ENCODE measurements around the gene NFATC2.

The NFATC2 gene

GRCh38 chr20:51456511-51457509, 85.7 kb downstream of the NFATC2 start (continued):
- no peak for TF ChIP-seq ZNF555 (tag by site-specific recombination; conservative IDR thresholded peaks at IDR 0.05)
- no peak for TF ChIP-seq ZNF292 (tag by site-specific recombination; IDR thresholded peaks at IDR 0.05; ENCODE audit: borderline replicate concordance, low read depth)
- TF ChIP-seq ZNF600 (tag by site-specific recombination; IDR thresholded peaks at IDR 0.05) = peak; percentile 78
- peak; percentile 67; the same call in 1 of the 2 replicates for TF ChIP-seq ZBTB48 (tag by site-specific recombination; IDR thresholded peaks at IDR 0.05)
- no peak for TF ChIP-seq ZSCAN16 (tag by site-specific recombination; IDR thresholded peaks at IDR 0.05)
- TF ChIP-seq ZBTB17 (tag by site-specific recombination; IDR thresholded peaks at IDR 0.05) = peak; percentile 81
- no peak for TF ChIP-seq ZNF16 (tag by site-specific recombination; IDR thresholded peaks at IDR 0.05; ENCODE audit: low read depth)
- TF ChIP-seq ZNF521 (tag by site-specific recombination; IDR thresholded peaks at IDR 0.05) = no peak
- peak; percentile 23; the same call in 1 of the 2 replicates for TF ChIP-seq ZNF398 (tag by site-specific recombination; IDR thresholded peaks at IDR 0.05)
- no peak; the same call in 1 of the 2 replicates for TF ChIP-seq ZFP37 (tag by site-specific recombination; IDR thresholded peaks at IDR 0.05)
- TF ChIP-seq FEZF1 (tag by site-specific recombination; IDR thresholded peaks at IDR 0.05) = no peak; the same call in 1 of the 2 replicates
- TF ChIP-seq ZNF791 (tag by site-specific recombination; IDR thresholded peaks at IDR 0.05) = no peak
- TF ChIP-seq MYNN (tag by site-specific recombination; IDR thresholded peaks at IDR 0.05; ENCODE audit: borderline replicate concordance) = no peak
- peak; percentile 98 for TF ChIP-seq GLIS1 (tag by site-specific recombination; IDR thresholded peaks at IDR 0.05)
- TF ChIP-seq ZNF776 (tag by site-specific recombination; IDR thresholded peaks at IDR 0.05; ENCODE audit: borderline replicate concordance) = no peak
- TF ChIP-seq, protein P1, sequence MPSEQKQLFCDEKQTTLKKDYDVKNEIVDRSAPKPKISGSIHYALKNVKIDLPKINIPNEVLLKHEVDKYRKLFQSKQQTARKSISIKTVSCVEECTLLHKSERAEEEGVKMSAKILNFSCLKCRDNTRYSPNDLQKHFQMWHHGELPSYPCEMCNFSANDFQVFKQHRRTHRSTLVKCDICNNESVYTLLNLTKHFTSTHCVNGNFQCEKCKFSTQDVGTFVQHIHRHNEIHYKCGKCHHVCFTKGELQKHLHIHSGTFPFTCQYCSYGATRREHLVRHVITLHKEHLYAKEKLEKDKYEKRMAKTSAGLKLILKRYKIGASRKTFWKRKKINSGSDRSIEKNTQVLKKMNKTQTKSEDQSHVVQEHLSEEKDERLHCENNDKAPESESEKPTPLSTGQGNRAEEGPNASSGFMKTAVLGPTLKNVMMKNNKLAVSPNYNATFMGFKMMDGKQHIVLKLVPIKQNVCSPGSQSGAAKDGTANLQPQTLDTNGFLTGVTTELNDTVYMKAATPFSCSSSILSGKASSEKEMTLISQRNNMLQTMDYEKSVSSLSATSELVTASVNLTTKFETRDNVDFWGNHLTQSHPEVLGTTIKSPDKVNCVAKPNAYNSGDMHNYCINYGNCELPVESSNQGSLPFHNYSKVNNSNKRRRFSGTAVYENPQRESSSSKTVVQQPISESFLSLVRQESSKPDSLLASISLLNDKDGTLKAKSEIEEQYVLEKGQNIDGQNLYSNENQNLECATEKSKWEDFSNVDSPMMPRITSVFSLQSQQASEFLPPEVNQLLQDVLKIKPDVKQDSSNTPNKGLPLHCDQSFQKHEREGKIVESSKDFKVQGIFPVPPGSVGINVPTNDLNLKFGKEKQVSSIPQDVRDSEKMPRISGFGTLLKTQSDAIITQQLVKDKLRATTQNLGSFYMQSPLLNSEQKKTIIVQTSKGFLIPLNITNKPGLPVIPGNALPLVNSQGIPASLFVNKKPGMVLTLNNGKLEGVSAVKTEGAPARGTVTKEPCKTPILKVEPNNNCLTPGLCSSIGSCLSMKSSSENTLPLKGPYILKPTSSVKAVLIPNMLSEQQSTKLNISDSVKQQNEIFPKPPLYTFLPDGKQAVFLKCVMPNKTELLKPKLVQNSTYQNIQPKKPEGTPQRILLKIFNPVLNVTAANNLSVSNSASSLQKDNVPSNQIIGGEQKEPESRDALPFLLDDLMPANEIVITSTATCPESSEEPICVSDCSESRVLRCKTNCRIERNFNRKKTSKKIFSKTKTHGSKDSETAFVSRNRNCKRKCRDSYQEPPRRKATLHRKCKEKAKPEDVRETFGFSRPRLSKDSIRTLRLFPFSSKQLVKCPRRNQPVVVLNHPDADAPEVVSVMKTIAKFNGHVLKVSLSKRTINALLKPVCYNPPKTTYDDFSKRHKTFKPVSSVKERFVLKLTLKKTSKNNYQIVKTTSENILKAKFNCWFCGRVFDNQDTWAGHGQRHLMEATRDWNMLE (tag by site-specific recombination; conservative IDR thresholded peaks at IDR 0.05; ENCODE audit: low read depth) = no peak
- no peak for TF ChIP-seq ZNF175 (tag by site-specific recombination; IDR thresholded peaks at IDR 0.05)
- TF ChIP-seq ZBTB6 (tag by site-specific recombination; IDR thresholded peaks at IDR 0.05) = no peak
- TF ChIP-seq ZNF146 (tag by site-specific recombination; IDR thresholded peaks at IDR 0.05) = no peak
- TF ChIP-seq ZNF433 (tag by site-specific recombination; IDR thresholded peaks at IDR 0.05; ENCODE audit: low read depth) = no peak
- no peak for TF ChIP-seq ZNF558 (tag by site-specific recombination; IDR thresholded peaks at IDR 0.05)
- no peak for TF ChIP-seq IKZF3 (tag by site-specific recombination; IDR thresholded peaks at IDR 0.05)
- peak; percentile 66; the same call in 1 of the 2 replicates for TF ChIP-seq ZBTB20 (tag by site-specific recombination; IDR thresholded peaks at IDR 0.05)
- TF ChIP-seq GLIS2 (tag by site-specific recombination; IDR thresholded peaks at IDR 0.05) = peak; percentile 95
- no peak for TF ChIP-seq ZNF37A (tag by site-specific recombination; IDR thresholded peaks at IDR 0.05)
- no peak for TF ChIP-seq ZNF140 (tag by site-specific recombination; IDR thresholded peaks at IDR 0.05)
- TF ChIP-seq KLF16 (tag by site-specific recombination; IDR thresholded peaks at IDR 0.05) = peak; percentile 90
- no peak for TF ChIP-seq PRDM1 (tag by site-specific recombination; IDR thresholded peaks at IDR 0.05)
- TF ChIP-seq ZNF132 (tag by site-specific recombination; IDR thresholded peaks at IDR 0.05; ENCODE audit: borderline replicate concordance) = no peak
- TF ChIP-seq, protein P2, sequence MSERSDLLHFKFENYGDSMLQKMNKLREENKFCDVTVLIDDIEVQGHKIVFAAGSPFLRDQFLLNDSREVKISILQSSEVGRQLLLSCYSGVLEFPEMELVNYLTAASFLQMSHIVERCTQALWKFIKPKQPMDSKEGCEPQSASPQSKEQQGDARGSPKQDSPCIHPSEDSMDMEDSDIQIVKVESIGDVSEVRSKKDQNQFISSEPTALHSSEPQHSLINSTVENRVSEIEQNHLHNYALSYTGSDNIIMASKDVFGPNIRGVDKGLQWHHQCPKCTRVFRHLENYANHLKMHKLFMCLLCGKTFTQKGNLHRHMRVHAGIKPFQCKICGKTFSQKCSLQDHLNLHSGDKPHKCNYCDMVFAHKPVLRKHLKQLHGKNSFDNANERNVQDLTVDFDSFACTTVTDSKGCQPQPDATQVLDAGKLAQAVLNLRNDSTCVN (tag by site-specific recombination; optimal IDR thresholded peaks at IDR 0.05) = peak; percentile 41

All from HEK293 (cell line).